Duodenal mucosa (tissue), 2 donors: ENCODE measurements around the gene ZBTB3.

Source experiments
- H3K27ac ChIP-seq: one replicate; pipeline ENCODE4 v1.7.0; 2013; ENCODE audit warnings: low read depth, low read length
- H3K27me3 ChIP-seq, 2 donors: one replicate each; pipeline ENCODE4 v1.7.0; 2013; ENCODE audit warnings: low read length in 2 of 2, control low read depth in 1 of 2; ENCODE audit not compliant: insufficient read depth in 2 of 2, control insufficient read depth in 1 of 2
- H3K36me3 ChIP-seq, 2 donors: one replicate each; pipeline ENCODE4 v1.7.0; 2013; ENCODE audit warnings: low read length in 2 of 2, control low read depth in 1 of 2; ENCODE audit not compliant: insufficient read depth in 2 of 2, control insufficient read depth in 1 of 2
- H3K4me1 ChIP-seq, 2 donors: one replicate each; pipeline ENCODE4 v1.7.0; 2013; ENCODE audit warnings: low read length in 2 of 2, control low read depth in 1 of 2; ENCODE audit not compliant: insufficient read depth in 2 of 2, control insufficient read depth in 1 of 2
- H3K4me3 ChIP-seq, 2 donors: one replicate each; pipeline ENCODE4 v1.7.0; 2013; ENCODE audit warnings: low read length in 2 of 2, low read depth in 1 of 2
- H3K9ac ChIP-seq, 2 donors: one replicate each; pipeline ENCODE4 v1.7.0; 2013; ENCODE audit warnings: low read length in 2 of 2, low read depth in 1 of 2
- H3K9me3 ChIP-seq, 2 donors: one replicate each; pipeline ENCODE4 v1.7.0; 2013; ENCODE audit warnings: low read length in 2 of 2, control low read depth in 1 of 2; ENCODE audit not compliant: control insufficient read depth in 1 of 2

The ZBTB3 gene

GRCh38 chr11:62753736-62754603 lies at the start of gene ZBTB3:
Gene ZBTB3, minus strand, starts transcription at chr11:62754160. Its CDS starts 496 bp downstream, at chr11:62753664.
- H3K4me3 ChIP-seq = peak within 1 kb of the TSS; percentile 90 to 92
- H3K27me3 ChIP-seq = no peaks in the 10 kb centered on the region
- H3K36me3 ChIP-seq = peaks cover 0 to 8% of the 10 kb centered on the region in 2 donors
- no peaks in the 10 kb centered on the region for H3K9me3 ChIP-seq
- peak within 1 kb of the TSS; percentile 70 to 75 for H3K9ac ChIP-seq
- H3K4me1 ChIP-seq = peaks cover 12% of the 10 kb centered on the region in 2 donors
- H3K27ac ChIP-seq = peak within 1 kb of the TSS; percentile 95

GRCh38 chr11:62801071-62801470 lies 47.1 kb upstream of the ZBTB3 start:
- Histone ChIP-seq H3K4me3 (no peak overlapping the region), H3K36me3 (peaks cover 38 to 65% of the 10 kb centered on the region in 2 donors), H3K4me1 (peaks cover 15 to 17% of the 10 kb centered on the region in 2 donors), H3K27ac (no peak overlapping the region), H3K9ac (no peak overlapping the region), H3K27me3 (no peaks in the 10 kb centered on the region), H3K9me3 (no peaks in the 10 kb centered on the region)

- no peak overlapping the region for H3K27ac ChIP-seq
- H3K27me3 ChIP-seq = no peaks in the 10 kb centered on the region
- no peak overlapping the region for H3K9ac ChIP-seq
- H3K4me1 ChIP-seq = peaks cover 11 to 12% of the 10 kb centered on the region in 2 donors
- peaks cover 52 to 81% of the 10 kb centered on the region in 2 donors for H3K36me3 ChIP-seq
- no peak overlapping the region for H3K4me3 ChIP-seq
- H3K9me3 ChIP-seq = no peaks in the 10 kb centered on the region
These were observed 45.5 kb upstream of the ZBTB3 start for GRCh38 chr11:62799486-62799885.

GRCh38 chr11:62796281-62796680 lies 42.3 kb upstream of the ZBTB3 start:
- Histone ChIP-seq H3K27me3 (no peaks in the 10 kb centered on the region), H3K9ac (no peak overlapping the region), H3K4me3 (no peak overlapping the region), H3K36me3 (peaks cover 49 to 89% of the 10 kb centered on the region in 2 donors), H3K9me3 (no peaks in the 10 kb centered on the region), H3K27ac (no peak overlapping the region), H3K4me1 (peaks cover 8% of the 10 kb centered on the region in 2 donors)

GRCh38 chr11:62794201-62794775 lies 40.3 kb upstream of the ZBTB3 start:
- H3K27ac ChIP-seq = no peak overlapping the region
- H3K9me3 ChIP-seq = no peaks in the 10 kb centered on the region
- no peak overlapping the region for H3K9ac ChIP-seq
- H3K27me3 ChIP-seq = no peaks in the 10 kb centered on the region
- H3K4me3 ChIP-seq = no peak overlapping the region
- H3K4me1 ChIP-seq = peaks cover 23 to 25% of the 10 kb centered on the region in 2 donors
- H3K36me3 ChIP-seq = peaks cover 44 to 84% of the 10 kb centered on the region in 2 donors

- Histone ChIP-seq H3K9ac (peak overlapping the region; percentile 3 to 28), H3K9me3 (no peaks in the 10 kb centered on the region), H3K36me3 (peaks cover 36 to 69% of the 10 kb centered on the region in 2 donors), H3K27ac (peak overlapping the region; percentile 13), H3K27me3 (no peaks in the 10 kb centered on the region), H3K4me3 (peak overlapping the region; percentile 1 to 16), H3K4me1 (peaks cover 23 to 37% of the 10 kb centered on the region in 2 donors)
These were observed 38.2 kb upstream of the ZBTB3 start for GRCh38 chr11:62792202-62792575.

- H3K36me3 ChIP-seq = peaks cover 36 to 64% of the 10 kb centered on the region in 2 donors
- H3K9me3 ChIP-seq = no peaks in the 10 kb centered on the region
- H3K4me1 ChIP-seq = peaks cover 23 to 37% of the 10 kb centered on the region in 2 donors
- peak within 1 kb of the TSS; percentile 71 to 96 for H3K9ac ChIP-seq
- H3K27me3 ChIP-seq = no peaks in the 10 kb centered on the region
- H3K4me3 ChIP-seq = peak within 1 kb of the TSS; percentile 88
- H3K27ac ChIP-seq = peak within 1 kb of the TSS; percentile 64
These were observed 37.7 kb upstream of the ZBTB3 start, which contains the start of gene TMEM223 for GRCh38 chr11:62791501-62792201. Gene TMEM223, minus strand, starts transcription at chr11:62792006. Its CDS starts 12 bp downstream, at chr11:62791994.

GRCh38 chr11:62789576-62789975 lies 35.6 kb upstream of the ZBTB3 start:
- H3K27me3 ChIP-seq = no peaks in the 10 kb centered on the region
- no peaks in the 10 kb centered on the region for H3K9me3 ChIP-seq
- H3K9ac ChIP-seq = no peak overlapping the region
- H3K27ac ChIP-seq = no peak overlapping the region
- no peak overlapping the region for H3K4me3 ChIP-seq
- peaks cover 19 to 43% of the 10 kb centered on the region in 2 donors for H3K36me3 ChIP-seq
- H3K4me1 ChIP-seq = peaks cover 30 to 45% of the 10 kb centered on the region in 2 donors

GRCh38 chr11:62788991-62789390 lies 35.0 kb upstream of the ZBTB3 start:
- H3K4me3 ChIP-seq = no peak overlapping the region
- H3K9me3 ChIP-seq = no peaks in the 10 kb centered on the region
- no peaks in the 10 kb centered on the region for H3K27me3 ChIP-seq
- no peak overlapping the region for H3K9ac ChIP-seq
- H3K27ac ChIP-seq = no peak overlapping the region
- H3K4me1 ChIP-seq = peaks cover 30 to 45% of the 10 kb centered on the region in 2 donors
- H3K36me3 ChIP-seq = peaks cover 13 to 37% of the 10 kb centered on the region in 2 donors
